H1 (cell line): Measurements from ENCODE around the gene HADH. TPM values are rescaled to one million over a fixed set of nuclear protein-coding genes. Genes with fewer than 3 reads are reported as not detected.

Experiments
- CTCF ChIA-PET: fragments of 300-600 bp; sonication (Branson Sonifier 250); formaldehyde crosslinking; loops from one replicate; lab custom pipeline; 2021; ENCODE audit not compliant: partially characterized antibody; lab: Charles Lee
- POLR2A ChIA-PET: fragments of 300-600 bp; sonication (Branson Sonifier 250); formaldehyde crosslinking; loops from one replicate; lab custom pipeline; 2021; ENCODE audit warnings: inconsistent platforms; ENCODE audit not compliant: partially characterized antibody; lab: Charles Lee
- DNase-seq, 2 experiments: peaks; one replicate each; pipeline versions ENCODE4 v3.0.0 to v3.0.0-alpha.2; 2010 to 2022; ENCODE audit warnings: low spot score in 2 of 2, low read depth in 1 of 2, mixed read lengths in 1 of 2
- FAIRE-seq: peaks from 2 replicates; lab custom pipeline; 2011; peaks lifted over from hg19 to GRCh38; lab: Jason Lieb, UNC
- H2AFZ ChIP-seq: 2 replicates; pipeline ENCODE4 v1.8.1; 2012; ENCODE audit warnings: low read length, inconsistent platforms
- H2AK5ac ChIP-seq: 2 replicates; pipeline ENCODE4 v1.6.1; 2013; ENCODE audit warnings: low read depth, low read length
- H2BK120ac ChIP-seq: replicated peaks from 2 replicates; pipeline ENCODE3; 2013; ENCODE audit warnings: low read depth, low read length, inconsistent platforms
- H2BK12ac ChIP-seq: 2 replicates; pipeline ENCODE4 v1.6.1; 2013; ENCODE audit warnings: low read depth, low read length
- H2BK15ac ChIP-seq: 2 replicates; pipeline ENCODE4 v1.6.1; 2013; ENCODE audit warnings: low read length
- H2BK20ac ChIP-seq: 2 replicates; pipeline ENCODE4 v1.6.1; 2013; ENCODE audit warnings: low read length
- H2BK5ac ChIP-seq: 2 replicates; pipeline ENCODE4 v1.6.1; 2013; ENCODE audit warnings: low read depth, low read length
- H3K14ac ChIP-seq: 2 replicates; pipeline ENCODE4 v1.6.1; 2013; ENCODE audit warnings: inconsistent platforms; ENCODE audit not compliant: insufficient read length
- H3K18ac ChIP-seq: 2 replicates; pipeline ENCODE4 v1.6.1; 2013; ENCODE audit warnings: low read length; ENCODE audit errors: extremely low read depth
- H3K23ac ChIP-seq: 2 replicates; pipeline ENCODE4 v1.6.1; 2013; ENCODE audit warnings: inconsistent platforms; ENCODE audit not compliant: insufficient read length
- H3K23me2 ChIP-seq: 2 replicates; pipeline ENCODE4 v1.6.1; 2013; ENCODE audit warnings: low read depth, low read length
- H3K27ac ChIP-seq: 2 replicates; pipeline ENCODE4 v1.6.1; 2011; ENCODE audit warnings: low read depth, low read length, inconsistent platforms
- H3K27me3 ChIP-seq, 4 experiments: replicated peaks in 1 of 4; 1 replicate in 1 of 4; 2 replicates in 3 of 4; pipeline versions ENCODE4 v1.6.1 to v1.8.1; 2011 to 2013; ENCODE audit warnings: low read length in 3 of 4, mild to moderate bottlenecking in 3 of 4, inconsistent platforms in 2 of 4, mixed read lengths in 2 of 4, moderate library complexity in 1 of 4; ENCODE audit not compliant: control insufficient read depth in 3 of 4, insufficient read depth in 3 of 4; ENCODE audit errors: extremely low read depth in 1 of 4
- H3K36me3 ChIP-seq, 4 experiments: 2 replicates each; pipeline versions ENCODE4 v1.6.1 to v1.8.1; 2011 to 2013; ENCODE audit warnings: mild to moderate bottlenecking in 4 of 4, low read length in 3 of 4, moderate library complexity in 2 of 4, control low read depth in 1 of 4, inconsistent platforms in 1 of 4; ENCODE audit not compliant: insufficient read depth in 4 of 4, control insufficient read depth in 2 of 4
- H3K4ac ChIP-seq: replicated peaks from 2 replicates; pipeline ENCODE3; 2013; ENCODE audit warnings: low read length, low read depth, mixed read lengths, inconsistent platforms; ENCODE audit not compliant: insufficient read length
- H3K4me1 ChIP-seq, 4 experiments: replicated peaks in 1 of 4; 1 replicate in 1 of 4; 2 replicates in 3 of 4; pipeline versions ENCODE4 v1.6.1 to v1.8.1; 2011 to 2013; ENCODE audit warnings: low read length in 3 of 4, inconsistent platforms in 2 of 4, mixed read lengths in 1 of 4; ENCODE audit not compliant: insufficient read depth in 4 of 4, control insufficient read depth in 3 of 4
- H3K4me2 ChIP-seq, 2 experiments: 2 replicates each; pipeline versions ENCODE4 v1.6.1 to v1.8.1; 2011 to 2013; ENCODE audit warnings: low read depth in 2 of 2, low read length in 2 of 2, control low read depth in 1 of 2, inconsistent platforms in 1 of 2, mild to moderate bottlenecking in 1 of 2; ENCODE audit not compliant: insufficient read depth in 1 of 2
- H3K4me3 ChIP-seq, 4 experiments: fragments of 200-600, 300-600 bp in 1 of 4; sonication (generic), shearing (Covaris generic), sonication (Bioruptor Twin) in 1 of 4; 2 replicates each; pipeline versions ENCODE4 v1.5.1 to v1.8.1; 2011 to 2016; ENCODE audit warnings: low read length in 4 of 4, low read depth in 3 of 4, control low read depth in 2 of 4, inconsistent platforms in 2 of 4, mild to moderate bottlenecking in 2 of 4, mixed read lengths in 1 of 4, moderate library complexity in 1 of 4; ENCODE audit not compliant: insufficient read depth in 2 of 4; ENCODE audit errors: extremely low read depth in 1 of 4
- H3K56ac ChIP-seq: replicated peaks from 2 replicates; pipeline ENCODE3; 2013; ENCODE audit warnings: low read depth, mild to moderate bottlenecking, mixed read lengths, low read length, inconsistent platforms; ENCODE audit not compliant: insufficient read length
- H3K79me1 ChIP-seq: 2 replicates; pipeline ENCODE4 v1.6.1; 2013; ENCODE audit warnings: low read depth, low read length, control low read depth
- H3K79me2 ChIP-seq, 2 experiments: 2 replicates each; pipeline versions ENCODE4 v1.6.1 to v1.8.1; 2012 to 2013; ENCODE audit warnings: low read length in 2 of 2, mild to moderate bottlenecking in 2 of 2, inconsistent platforms in 1 of 2; ENCODE audit not compliant: insufficient read depth in 2 of 2, control insufficient read depth in 1 of 2
- H3K9ac ChIP-seq, 4 experiments: replicated peaks in 1 of 4; 1 replicate in 1 of 4; 2 replicates in 3 of 4; pipeline versions ENCODE4 v1.6.1 to v1.8.1; 2011 to 2013; ENCODE audit warnings: low read depth in 3 of 4, low read length in 3 of 4, control low read depth in 2 of 4, mild to moderate bottlenecking in 2 of 4, moderate library complexity in 2 of 4, inconsistent platforms in 1 of 4; ENCODE audit errors: extremely low read depth in 1 of 4
- H3K9me3 ChIP-seq, 2 experiments: 2 replicates each; pipeline versions ENCODE4 v1.6.1 to v1.8.1; 2012 to 2013; ENCODE audit warnings: mild to moderate bottlenecking in 2 of 2, moderate library complexity in 2 of 2, control low read depth in 1 of 2, inconsistent platforms in 1 of 2, low read depth in 1 of 2, low read length in 1 of 2, mixed read lengths in 1 of 2; ENCODE audit not compliant: insufficient read depth in 2 of 2
- H4K20me1 ChIP-seq, 2 experiments: replicated peaks in 1 of 2; 2 replicates each; pipeline versions ENCODE3 to v1.8.1; 2011 to 2013; ENCODE audit warnings: inconsistent platforms in 2 of 2, low read length in 2 of 2, mild to moderate bottlenecking in 1 of 2; ENCODE audit not compliant: insufficient read depth in 2 of 2, control insufficient read depth in 1 of 2
- H4K5ac ChIP-seq: 2 replicates; pipeline ENCODE4 v1.6.1; 2013; ENCODE audit warnings: low read length, low read depth, mixed read lengths, inconsistent platforms; ENCODE audit not compliant: insufficient read length
- H4K8ac ChIP-seq: 2 replicates; pipeline ENCODE4 v1.8.0; 2013; ENCODE audit warnings: mild to moderate bottlenecking, moderate library complexity, low read length, inconsistent platforms; ENCODE audit not compliant: insufficient read depth; ENCODE audit errors: extremely low read depth
- H4K91ac ChIP-seq: replicated peaks from 2 replicates; pipeline ENCODE3; 2013; ENCODE audit warnings: low read length, mixed read lengths, inconsistent platforms; ENCODE audit not compliant: insufficient read length
- CHD1 ChIP-seq: IDR thresholded peaks from 2 replicates; pipeline ENCODE4 v1.6.1; 2012; ENCODE audit warnings: low read depth, low read length, improper control_type of control experiment
- CTBP2 ChIP-seq: IDR thresholded peaks from 2 replicates; pipeline ENCODE4 v1.7.0; 2011; ENCODE audit warnings: borderline replicate concordance, mild to moderate bottlenecking, moderate library complexity, mixed read lengths, low read length; ENCODE audit not compliant: insufficient read depth, insufficient read length
- JUND ChIP-seq: IDR thresholded peaks from 2 replicates; pipeline ENCODE4 v1.6.1; 2011; ENCODE audit warnings: mild to moderate bottlenecking, improper control_type of control experiment, low read length
- NANOG ChIP-seq: IDR thresholded peaks from 2 replicates; pipeline ENCODE4 v1.6.1; 2011; ENCODE audit warnings: low read length, low read depth, mild to moderate bottlenecking, inconsistent platforms; ENCODE audit not compliant: insufficient read depth, poor library complexity, severe bottlenecking
- NRF1 ChIP-seq: IDR thresholded peaks from 2 replicates; pipeline ENCODE4 v1.6.1; 2011; ENCODE audit warnings: mild to moderate bottlenecking, low read depth, low read length, improper control_type of control experiment
- POU5F1 ChIP-seq: IDR thresholded peaks from 2 replicates; pipeline ENCODE4 v1.6.1; 2011; ENCODE audit warnings: low read depth, mild to moderate bottlenecking, low read length, moderate library complexity
- RNF2 ChIP-seq: fragments of 200-900, 300-1000 bp; sonication (generic); IDR thresholded peaks from 2 replicates; pipeline ENCODE4 v1.7.1; 2016; ENCODE audit warnings: borderline replicate concordance, low read depth, mild to moderate bottlenecking, antibody characterized with exemption, low read length; ENCODE audit not compliant: poor library complexity, severe bottlenecking; ENCODE audit errors: missing control alignments
- RXRA ChIP-seq: IDR thresholded peaks from 2 replicates; pipeline ENCODE4 v1.6.1; 2011; ENCODE audit warnings: low read depth, mild to moderate bottlenecking, low read length, moderate library complexity; ENCODE audit not compliant: insufficient read depth
- TBP ChIP-seq: IDR thresholded peaks from 2 replicates; pipeline ENCODE4 v1.6.1; 2011; ENCODE audit warnings: low read depth, low read length, improper control_type of control experiment
- WGBS, 2 experiments: shearing (Covaris generic) in 1 of 2; methylation state at CpG; one replicate each; pipeline versions ENCODE4 v1.1.6 to v1.1.7; 2013 to 2015; ENCODE audit warnings: low lambda C conversion rate in 2 of 2, mixed read lengths in 2 of 2, inconsistent platforms in 1 of 2, low coverage in 1 of 2, missing lambda C conversion rate in 1 of 2; ENCODE audit not compliant: insufficient replicate concordance in 2 of 2, insufficient coverage in 1 of 2, insufficient read length in 1 of 2; ENCODE audit errors: extremely low coverage in 1 of 2, missing lambda C conversion rate in 1 of 2; 5-methylcytosine and 5-hydroxymethylcytosine counted together
- polyA plus RNA-seq, 7 experiments: library from polyadenylated mRNA; depleted of rRNA in 3 of 7; stranded (reverse) in 5 of 7; unstranded in 2 of 7; fragments of >200 nt in 5 of 7; fragments of 200-250 nt in 2 of 7; gene quantifications; 1 replicate in 5 of 7; 2 replicates in 1 of 7; 4 replicates in 1 of 7; pipeline versions ENCODE4 v1.2.1 to v1.2.3, GENCODE V29; 2011 to 2013; ENCODE audit warnings: missing spikeins in 2 of 7, mixed read lengths in 2 of 7
- total RNA-seq: library from RNA; stranded (reverse); fragmentation: NEBNext Ultra II Directional; extraction: Animal tissue kit (Norgen Biotek cat#: 25700); gene quantifications from 2 replicates; pipeline ENCODE4 v1.2.1, GENCODE V29; 2021

Gene HADH
- total and polyA plus RNA-seq, 2 of the 8 experiments (the other 6 are each of a cell fraction or from before 2014, with no cell fraction given): 47.5 to 54.4 TPM

DNA sequence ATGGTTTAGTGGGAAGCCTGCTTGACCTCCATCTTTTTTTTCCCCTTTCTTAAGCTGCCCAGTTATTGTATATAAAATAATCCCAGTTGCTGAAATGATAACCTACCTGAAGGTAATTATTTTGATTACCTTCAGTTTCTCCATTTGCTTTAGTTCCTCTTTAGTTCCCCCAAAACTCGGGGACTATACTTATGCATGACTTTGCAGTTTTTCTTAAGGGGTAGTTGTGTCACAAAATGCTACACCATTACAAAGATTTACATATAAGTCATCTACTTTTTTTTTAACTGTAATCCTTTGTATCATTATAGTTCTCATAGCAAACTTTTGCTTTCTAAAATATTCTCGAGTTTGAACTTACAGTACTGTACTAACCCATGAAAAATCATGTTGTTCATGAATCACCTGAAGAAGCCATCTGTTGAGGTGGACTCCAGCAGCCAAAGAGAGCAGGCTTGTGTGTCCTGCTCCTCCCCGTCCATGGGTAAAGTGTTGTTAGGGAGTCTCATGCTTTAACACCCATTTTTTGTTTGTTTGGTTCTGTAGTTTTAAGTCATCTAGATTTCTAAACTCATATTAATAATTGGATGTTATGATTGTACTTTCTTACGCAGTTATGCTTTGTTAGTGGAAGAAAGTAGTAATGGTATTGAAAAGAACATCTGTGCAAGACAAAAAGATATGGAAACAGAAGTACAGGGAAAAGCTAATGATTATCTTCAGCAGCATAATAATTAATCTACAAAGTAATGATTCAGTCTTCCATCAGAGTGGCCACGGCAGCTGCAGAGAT lies 34.6 kb downstream of the HADH start:
- FAIRE-seq (no peak), DNase-seq (no peak)
- POLR2A ChIA-PET: interaction anchor here (0.7 kb wide), 1 partner anchor 540 kb away, joined by 3 read pairs; no protein-coding TSS in a partner anchor
- H3K23ac ChIP-seq: no peak overlapping the region
- no peak overlapping the region for H3K27ac ChIP-seq
- no peaks in the 10 kb centered on the region for H3K23me2 ChIP-seq
- CTCF ChIA-PET: interaction anchor here (0.9 kb wide), 1 partner anchor 12 kb away, joined by 5 read pairs; no protein-coding TSS in a partner anchor
- H2BK20ac ChIP-seq: no peak overlapping the region
- H3K9me3 ChIP-seq: no peaks in the 10 kb centered on the region
- H3K79me1 ChIP-seq: no peaks in the 10 kb centered on the region
- no peak overlapping the region for H4K8ac ChIP-seq
- TF ChIP-seq NANOG: no peak
- TF ChIP-seq RXRA: no peak
- TF ChIP-seq POU5F1: no peak
- no peak for TF ChIP-seq JUND
- no peak for TF ChIP-seq RNF2
- TF ChIP-seq TBP: no peak
- no peak for TF ChIP-seq NRF1
- TF ChIP-seq CTBP2: no peak
- TF ChIP-seq CHD1: no peak
- H2BK12ac ChIP-seq: no peak overlapping the region
- no peak overlapping the region for H3K56ac ChIP-seq
- no peak overlapping the region for H2BK120ac ChIP-seq
- H4K91ac ChIP-seq: no peak overlapping the region
- H3K36me3 ChIP-seq: peaks cover 0 to 43% (median 20%) of the 10 kb centered on the region in 4 experiments; a peak in 7 of 8 replicates
- H2AFZ ChIP-seq: no peak overlapping the region
- no peaks in the 10 kb centered on the region for H3K4me1 ChIP-seq
- H3K4me3 ChIP-seq: no peak overlapping the region
- H2BK15ac ChIP-seq: no peak overlapping the region
- H2BK5ac ChIP-seq: no peak overlapping the region
- H3K4ac ChIP-seq: no peak overlapping the region
- WGBS, 2 experiments: 84% methylated on average over 5 of the region's 5 CpGs; no CpG with 5 or more reads in 1 of the 2 experiments
- no peak overlapping the region for H3K4me2 ChIP-seq
- no peak overlapping the region for H3K9ac ChIP-seq
- H4K20me1 ChIP-seq: peaks cover 0 to 2% of the 10 kb centered on the region in 2 experiments
- no peaks in the 10 kb centered on the region for H3K79me2 ChIP-seq
- no peak overlapping the region for H2AK5ac ChIP-seq
- no peaks in the 10 kb centered on the region for H3K27me3 ChIP-seq
- H3K18ac ChIP-seq: no peak overlapping the region
- no peak overlapping the region for H3K14ac ChIP-seq
- H4K5ac ChIP-seq: no peak overlapping the region
